GM21367 (cell line): ENCODE data around the gene C1QTNF12.
"Not testable (repeated sequence)": the region's sequence is repeated elsewhere in the genome, so short reads cannot be mapped to it uniquely, and the experiment has no call there.

Experiments used
- ATAC-seq: cut with Tn5 transposase; IDR thresholded peaks from one replicate; pipeline ENCODE4 v1.9.1; 2021; ENCODE audit not compliant: unreplicated experiment

The C1QTNF12 gene

DNA sequence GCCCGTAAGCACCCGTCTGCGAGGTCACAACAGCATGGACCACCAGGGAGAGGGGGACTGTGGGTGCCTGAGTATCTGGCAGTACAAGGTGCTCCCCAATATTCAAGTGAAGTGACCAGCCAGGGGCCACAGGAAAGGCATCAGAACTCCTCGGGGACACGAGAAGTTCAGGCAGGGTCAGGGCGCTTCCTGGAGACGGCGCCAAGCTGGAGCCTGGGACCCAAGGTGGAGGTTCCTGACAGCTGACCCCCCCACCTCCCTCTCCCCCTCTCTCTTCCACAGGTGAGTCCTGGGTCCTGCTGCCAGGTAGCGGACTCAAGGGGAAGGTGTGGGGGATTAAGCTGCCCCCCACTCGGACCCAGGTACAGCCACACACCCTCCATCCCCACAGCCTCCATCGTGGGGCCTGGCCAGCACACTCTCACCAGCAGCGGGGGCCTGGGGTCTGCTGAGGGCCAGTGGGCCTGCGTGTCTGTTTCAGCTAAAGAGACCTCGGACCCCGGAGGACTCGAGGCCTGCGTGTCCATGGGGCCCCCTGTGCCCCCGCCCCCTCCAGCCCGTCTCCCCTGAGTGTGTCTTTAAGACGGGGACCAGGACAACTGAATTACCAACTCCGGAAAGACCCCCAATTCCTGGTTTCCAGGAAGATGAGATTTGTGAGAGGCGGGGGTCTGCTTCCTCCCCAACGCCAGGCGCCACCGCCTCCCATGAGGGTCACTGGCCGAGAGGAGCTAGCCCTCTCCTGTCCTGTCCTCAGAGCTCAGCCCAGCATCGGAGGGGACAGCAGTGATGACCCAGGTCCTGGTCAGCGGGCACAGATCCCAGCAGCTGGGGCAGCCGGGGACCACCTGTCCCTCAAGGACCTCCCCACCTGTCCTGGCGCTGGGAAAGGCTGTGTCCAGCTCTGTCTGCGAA, 46.3 kb downstream of the C1QTNF12 start:
- ATAC-seq = no peak

DNA sequence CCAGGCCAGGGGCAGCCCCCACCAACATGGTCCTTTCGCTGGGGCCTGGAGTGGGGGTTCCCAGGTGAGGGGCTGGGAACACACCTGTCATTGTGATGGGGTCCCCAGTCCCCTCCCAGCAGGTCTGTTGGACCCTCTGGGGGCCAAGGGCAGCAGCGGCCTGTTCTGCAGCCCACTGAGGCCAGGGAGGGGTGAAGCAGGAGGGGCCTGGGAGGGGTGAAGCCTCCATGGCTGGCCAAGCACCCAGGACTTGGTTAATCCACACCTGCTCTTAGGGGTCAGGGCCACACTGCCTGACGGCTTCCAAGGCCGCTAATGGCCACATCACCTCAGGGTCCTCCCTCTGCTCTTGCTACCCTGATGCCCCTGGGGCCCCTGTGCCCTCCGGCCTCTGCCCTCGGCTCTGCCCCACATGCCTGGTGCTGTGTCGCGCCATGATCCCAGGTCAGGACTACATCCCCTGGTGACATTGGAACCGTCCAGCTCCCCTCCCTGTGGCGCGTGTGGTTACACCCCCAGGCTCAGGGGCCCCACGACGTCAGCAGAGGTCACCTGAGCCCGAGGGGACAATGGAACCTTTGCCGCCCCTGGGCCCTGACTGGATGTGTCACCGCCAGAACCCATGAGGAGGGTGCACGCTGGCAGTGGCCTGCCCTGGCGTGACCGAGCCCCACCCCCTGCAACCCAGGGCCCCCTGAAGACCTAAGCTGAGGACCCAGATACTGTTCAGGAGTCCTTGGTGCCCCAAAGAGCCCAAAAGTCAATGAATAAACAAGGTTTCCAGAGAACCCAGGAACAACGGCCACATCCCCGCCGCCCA, 47.2 kb downstream of the C1QTNF12 start:
- no peak for ATAC-seq

DNA sequence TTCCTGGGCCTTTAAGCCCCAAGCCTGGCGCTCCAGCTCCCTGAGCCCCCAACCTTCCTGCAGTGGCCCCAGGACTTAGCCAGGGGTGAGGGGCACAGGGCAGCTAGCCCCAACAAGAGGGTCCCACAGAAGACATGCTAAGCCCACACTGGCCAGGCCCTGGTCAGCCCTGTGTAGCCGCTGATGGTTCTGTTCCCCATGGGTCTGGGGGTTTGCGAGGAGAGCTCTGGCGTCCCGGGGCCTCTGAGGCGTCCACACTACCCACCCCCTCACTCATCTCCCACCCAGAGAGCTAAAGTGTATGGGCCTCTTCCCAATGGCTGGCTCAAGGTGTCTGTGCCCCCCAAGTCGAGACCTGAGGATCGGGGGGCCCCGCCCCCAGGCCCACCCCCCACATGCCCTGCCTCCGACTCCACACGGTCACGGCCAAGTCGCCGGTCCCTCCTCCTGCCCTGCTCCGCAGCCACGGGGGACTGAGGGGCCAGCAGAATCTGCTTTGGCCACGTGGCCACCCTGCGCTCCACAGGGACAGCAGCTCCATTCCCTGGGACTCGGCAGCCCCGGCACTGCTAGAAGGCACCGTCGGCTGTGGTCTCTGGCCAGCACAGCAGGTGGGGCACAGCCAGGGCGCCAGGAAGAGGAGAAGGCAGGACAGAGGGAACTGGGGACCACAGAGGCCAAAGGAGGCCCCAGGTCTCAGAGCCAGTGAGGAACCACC, 47.9 kb downstream of the C1QTNF12 start:
- ATAC-seq = no peak

DNA sequence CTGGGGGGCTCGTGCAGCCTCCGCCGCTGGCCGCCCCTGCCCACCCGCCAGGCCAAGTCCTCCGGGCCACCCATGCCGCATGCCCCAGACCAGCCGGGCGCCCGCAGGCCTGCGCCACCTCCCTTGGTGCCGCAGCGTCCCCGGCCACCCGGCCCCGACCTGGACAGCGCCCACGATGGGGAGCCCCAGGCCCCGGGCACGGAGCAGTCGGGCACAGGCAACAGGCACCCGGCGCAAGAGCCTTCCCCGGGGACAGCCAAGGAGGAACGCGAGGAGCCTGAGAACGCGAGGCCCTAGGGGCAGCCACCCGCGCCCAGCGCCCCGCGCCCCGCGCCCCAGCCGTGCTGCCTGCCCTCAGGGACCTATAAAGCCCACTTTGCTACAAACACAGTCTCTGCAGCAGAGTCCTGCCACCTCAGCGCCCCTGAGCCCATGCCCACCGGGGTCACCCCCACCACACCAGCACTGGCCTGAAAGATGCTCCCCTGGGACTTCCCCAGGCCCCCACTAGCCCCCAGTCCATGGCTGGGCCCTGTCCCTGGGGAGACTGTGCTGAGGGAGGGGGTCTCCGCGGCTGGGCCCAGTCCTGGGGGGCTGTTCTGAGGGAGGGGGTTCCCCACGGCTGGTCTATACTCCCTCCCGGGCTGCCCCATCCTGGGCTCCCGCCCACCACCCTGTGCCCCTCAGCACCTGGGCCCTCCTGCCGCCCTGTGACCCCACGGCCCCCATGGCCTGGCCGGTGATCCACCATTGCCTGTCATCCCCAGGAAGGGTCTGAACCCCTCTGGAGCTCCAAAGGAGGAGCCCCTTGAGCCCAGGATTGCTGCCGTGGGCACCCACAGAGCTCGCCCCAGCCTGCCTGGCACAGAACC, 48.7 kb downstream of the C1QTNF12 start:
- no peak for ATAC-seq

GRCh38 chr1:1197188-1197500, 49.4 kb downstream of the C1QTNF12 start:
- ATAC-seq = no peak

GRCh38 chr1:1196431-1197187, 49.9 kb downstream of the C1QTNF12 start:
- ATAC-seq = no peak

DNA sequence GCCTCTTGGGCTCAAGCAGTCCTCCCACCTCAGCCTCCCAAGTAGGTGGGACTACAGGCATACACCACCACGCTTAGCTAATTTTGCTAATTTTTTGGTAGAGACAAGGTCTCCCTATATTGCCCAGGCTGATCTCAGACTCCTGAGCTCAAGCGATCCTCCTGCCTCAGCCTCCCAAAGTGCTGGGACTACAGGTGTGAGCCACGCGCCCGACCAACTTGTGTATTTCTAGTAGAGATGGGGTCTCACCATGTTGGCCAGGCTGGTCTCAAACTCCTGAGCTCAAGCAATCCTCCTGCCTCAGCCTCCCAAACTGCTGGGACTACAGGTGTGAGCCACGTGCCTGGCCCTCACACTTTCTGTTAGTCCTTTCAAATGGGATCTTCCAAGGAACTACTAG, 50.8 kb downstream of the C1QTNF12 start:
- not testable (repeated sequence) for ATAC-seq

- ATAC-seq = no peak
These were observed 51.8 kb downstream of the C1QTNF12 start for GRCh38 chr1:1194723-1195122.
